Measurements from ENCODE around the gene FHOD3.

DNA sequence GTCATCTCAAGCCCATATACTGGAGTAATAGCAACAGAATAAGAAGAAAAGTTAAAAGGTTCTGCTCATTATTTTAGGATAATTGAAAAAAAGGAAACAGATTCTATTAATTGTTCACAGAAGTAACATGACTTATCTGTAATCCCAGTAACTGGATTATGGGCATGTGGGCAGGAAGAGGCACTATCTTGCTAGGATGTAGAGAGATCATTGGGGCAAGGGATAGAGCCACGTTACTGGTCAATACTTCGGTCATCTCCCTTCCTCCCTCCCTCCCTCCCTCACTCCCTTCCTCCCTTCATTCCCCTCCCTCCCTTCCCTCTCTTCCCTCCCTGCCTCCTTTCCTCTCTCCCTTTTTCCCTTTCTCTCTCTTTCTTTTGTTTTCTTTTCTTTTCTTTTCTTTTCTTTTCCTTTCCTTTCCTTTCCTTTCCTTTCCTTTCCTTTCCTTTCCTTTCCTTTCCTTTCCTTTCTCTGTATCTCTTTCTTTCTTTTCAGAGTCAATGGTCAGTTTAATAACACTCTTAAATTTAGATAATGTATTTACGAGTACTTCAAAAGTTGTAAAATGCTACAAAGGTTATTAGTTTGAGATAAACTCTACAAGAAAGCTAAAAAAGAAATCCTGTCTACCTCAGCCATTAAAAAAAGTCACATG lies 82.8 kb downstream of the FHOD3 start:
- TF ChIP-seq, protein P1, sequence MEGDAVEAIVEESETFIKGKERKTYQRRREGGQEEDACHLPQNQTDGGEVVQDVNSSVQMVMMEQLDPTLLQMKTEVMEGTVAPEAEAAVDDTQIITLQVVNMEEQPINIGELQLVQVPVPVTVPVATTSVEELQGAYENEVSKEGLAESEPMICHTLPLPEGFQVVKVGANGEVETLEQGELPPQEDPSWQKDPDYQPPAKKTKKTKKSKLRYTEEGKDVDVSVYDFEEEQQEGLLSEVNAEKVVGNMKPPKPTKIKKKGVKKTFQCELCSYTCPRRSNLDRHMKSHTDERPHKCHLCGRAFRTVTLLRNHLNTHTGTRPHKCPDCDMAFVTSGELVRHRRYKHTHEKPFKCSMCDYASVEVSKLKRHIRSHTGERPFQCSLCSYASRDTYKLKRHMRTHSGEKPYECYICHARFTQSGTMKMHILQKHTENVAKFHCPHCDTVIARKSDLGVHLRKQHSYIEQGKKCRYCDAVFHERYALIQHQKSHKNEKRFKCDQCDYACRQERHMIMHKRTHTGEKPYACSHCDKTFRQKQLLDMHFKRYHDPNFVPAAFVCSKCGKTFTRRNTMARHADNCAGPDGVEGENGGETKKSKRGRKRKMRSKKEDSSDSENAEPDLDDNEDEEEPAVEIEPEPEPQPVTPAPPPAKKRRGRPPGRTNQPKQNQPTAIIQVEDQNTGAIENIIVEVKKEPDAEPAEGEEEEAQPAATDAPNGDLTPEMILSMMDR (conservative IDR thresholded peaks at IDR 0.05; ENCODE audit: low read depth in 2 of 2) = no peak
- TF ChIP-seq JUNB (IDR thresholded peaks at IDR 0.05; ENCODE audit: unreplicated experiment) (no peak), POLR2AphosphoS5 (IDR thresholded peaks at IDR 0.05; ENCODE audit: low read depth) (no peak)
- TF ChIP-seq, protein P2, sequence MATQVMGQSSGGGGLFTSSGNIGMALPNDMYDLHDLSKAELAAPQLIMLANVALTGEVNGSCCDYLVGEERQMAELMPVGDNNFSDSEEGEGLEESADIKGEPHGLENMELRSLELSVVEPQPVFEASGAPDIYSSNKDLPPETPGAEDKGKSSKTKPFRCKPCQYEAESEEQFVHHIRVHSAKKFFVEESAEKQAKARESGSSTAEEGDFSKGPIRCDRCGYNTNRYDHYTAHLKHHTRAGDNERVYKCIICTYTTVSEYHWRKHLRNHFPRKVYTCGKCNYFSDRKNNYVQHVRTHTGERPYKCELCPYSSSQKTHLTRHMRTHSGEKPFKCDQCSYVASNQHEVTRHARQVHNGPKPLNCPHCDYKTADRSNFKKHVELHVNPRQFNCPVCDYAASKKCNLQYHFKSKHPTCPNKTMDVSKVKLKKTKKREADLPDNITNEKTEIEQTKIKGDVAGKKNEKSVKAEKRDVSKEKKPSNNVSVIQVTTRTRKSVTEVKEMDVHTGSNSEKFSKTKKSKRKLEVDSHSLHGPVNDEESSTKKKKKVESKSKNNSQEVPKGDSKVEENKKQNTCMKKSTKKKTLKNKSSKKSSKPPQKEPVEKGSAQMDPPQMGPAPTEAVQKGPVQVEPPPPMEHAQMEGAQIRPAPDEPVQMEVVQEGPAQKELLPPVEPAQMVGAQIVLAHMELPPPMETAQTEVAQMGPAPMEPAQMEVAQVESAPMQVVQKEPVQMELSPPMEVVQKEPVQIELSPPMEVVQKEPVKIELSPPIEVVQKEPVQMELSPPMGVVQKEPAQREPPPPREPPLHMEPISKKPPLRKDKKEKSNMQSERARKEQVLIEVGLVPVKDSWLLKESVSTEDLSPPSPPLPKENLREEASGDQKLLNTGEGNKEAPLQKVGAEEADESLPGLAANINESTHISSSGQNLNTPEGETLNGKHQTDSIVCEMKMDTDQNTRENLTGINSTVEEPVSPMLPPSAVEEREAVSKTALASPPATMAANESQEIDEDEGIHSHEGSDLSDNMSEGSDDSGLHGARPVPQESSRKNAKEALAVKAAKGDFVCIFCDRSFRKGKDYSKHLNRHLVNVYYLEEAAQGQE (IDR thresholded peaks at IDR 0.05; ENCODE audit: unreplicated experiment) = no peak
